ENCODE measurements around the gene ANKRD33B.

DNA sequence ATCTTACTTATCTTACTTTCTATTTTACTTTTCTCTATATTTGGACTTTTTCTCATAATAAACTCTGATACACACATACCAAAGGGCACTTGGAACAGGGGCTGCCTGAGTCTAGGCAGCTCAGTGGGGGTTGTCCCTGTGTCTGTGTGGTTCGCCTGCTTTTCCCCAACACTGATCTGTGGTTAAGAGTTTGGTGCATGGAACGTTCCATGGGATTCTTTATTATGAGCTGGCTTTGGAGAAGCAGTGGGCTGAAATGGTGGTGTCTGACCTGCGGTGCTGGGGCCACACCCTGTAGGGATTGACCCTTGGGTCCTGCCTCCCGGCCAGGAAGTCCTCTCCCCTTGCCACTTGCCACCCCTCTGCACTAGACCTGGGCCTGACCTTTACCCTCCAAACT lies 47.4 kb downstream of the ANKRD33B start:
- TF ChIP-seq, protein P1, sequence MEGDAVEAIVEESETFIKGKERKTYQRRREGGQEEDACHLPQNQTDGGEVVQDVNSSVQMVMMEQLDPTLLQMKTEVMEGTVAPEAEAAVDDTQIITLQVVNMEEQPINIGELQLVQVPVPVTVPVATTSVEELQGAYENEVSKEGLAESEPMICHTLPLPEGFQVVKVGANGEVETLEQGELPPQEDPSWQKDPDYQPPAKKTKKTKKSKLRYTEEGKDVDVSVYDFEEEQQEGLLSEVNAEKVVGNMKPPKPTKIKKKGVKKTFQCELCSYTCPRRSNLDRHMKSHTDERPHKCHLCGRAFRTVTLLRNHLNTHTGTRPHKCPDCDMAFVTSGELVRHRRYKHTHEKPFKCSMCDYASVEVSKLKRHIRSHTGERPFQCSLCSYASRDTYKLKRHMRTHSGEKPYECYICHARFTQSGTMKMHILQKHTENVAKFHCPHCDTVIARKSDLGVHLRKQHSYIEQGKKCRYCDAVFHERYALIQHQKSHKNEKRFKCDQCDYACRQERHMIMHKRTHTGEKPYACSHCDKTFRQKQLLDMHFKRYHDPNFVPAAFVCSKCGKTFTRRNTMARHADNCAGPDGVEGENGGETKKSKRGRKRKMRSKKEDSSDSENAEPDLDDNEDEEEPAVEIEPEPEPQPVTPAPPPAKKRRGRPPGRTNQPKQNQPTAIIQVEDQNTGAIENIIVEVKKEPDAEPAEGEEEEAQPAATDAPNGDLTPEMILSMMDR (IDR thresholded peaks at IDR 0.05 in 8 of 11, conservative IDR thresholded peaks at IDR 0.05 in 3 of 11): no peak
- TF ChIP-seq POLR2A (IDR thresholded peaks at IDR 0.05): no peak
